ENCODE results near the gene FOXO4.

GRCh38 chrX:71067089-71067488 is 28.6 kb upstream of the FOXO4 start:
- TF ChIP-seq CTCF (conservative IDR thresholded peaks at IDR 0.05; ENCODE audit: low read length): no peak
- TF ChIP-seq EZH2phosphoT487 (IDR thresholded peaks at IDR 0.05; ENCODE audit: borderline replicate concordance, low read depth, low read length): no peak
